Activated naive CD8-positive, alpha-beta T cell treated with anti-CD3 and anti-CD28 coated beads for 36 hours (primary cell): ENCODE results near the gene TBX18. TPM values are rescaled to one million over a fixed set of nuclear protein-coding genes. Genes with fewer than 3 reads are reported as not detected.

Experiments
- DNase-seq: peaks from one replicate; pipeline ENCODE4 v3.0.0; 2021
- H3K27ac Mint-ChIP-seq: one replicate; pipeline ENCODE4 v1.8.0; 2022; ENCODE audit warnings: mild to moderate bottlenecking, moderate library complexity, mixed read lengths
- H3K27me3 Mint-ChIP-seq: one replicate; pipeline ENCODE4 v1.8.0; 2022; ENCODE audit warnings: mild to moderate bottlenecking, mixed read lengths
- H3K36me3 Mint-ChIP-seq: one replicate; pipeline ENCODE4 v1.8.0; 2021; ENCODE audit warnings: mild to moderate bottlenecking, mixed read lengths
- H3K4me1 Mint-ChIP-seq: one replicate; pipeline ENCODE4 v1.8.0; 2021; ENCODE audit warnings: mixed read lengths
- H3K4me3 Mint-ChIP-seq: one replicate; pipeline ENCODE4 v1.8.0; 2022; ENCODE audit warnings: mild to moderate bottlenecking, moderate library complexity, mixed read lengths
- H3K9me3 Mint-ChIP-seq: one replicate; pipeline ENCODE4 v1.8.0; 2022; ENCODE audit warnings: mixed read lengths
- total RNA-seq, 2 experiments: library from RNA; stranded (reverse); gene quantifications; one replicate each; pipeline ENCODE4 v1.2.3, GENCODE V29; 2021

The TBX18 gene
- total RNA-seq, result not detected

- H3K4me3 Mint-ChIP-seq, result peak within 1 kb of the TSS; percentile 40
- H3K27me3 Mint-ChIP-seq, result peaks cover 89% of the 10 kb centered on the region
- H3K27ac Mint-ChIP-seq, result peak within 1 kb of the TSS; percentile 35
- peaks cover 12% of the 10 kb centered on the region for H3K9me3 Mint-ChIP-seq
- peaks cover 10% of the 10 kb centered on the region for H3K36me3 Mint-ChIP-seq
- no peak for DNase-seq
- H3K4me1 Mint-ChIP-seq, result peaks cover 11% of the 10 kb centered on the region
Measured at GRCh38 chr6:84764332-84765049, at the start of gene TBX18. TSS of gene TBX18 (minus strand) at chr6:84764598. CDS start at chr6:84764181, 417 bp downstream.

GRCh38 chr6:84811351-84811750 is 47.0 kb upstream of the TBX18 start:
- no peaks in the 10 kb centered on the region for H3K9me3 Mint-ChIP-seq
- DNase-seq, result no peak
- H3K4me3 Mint-ChIP-seq, result no peak overlapping the region
- no peak overlapping the region for H3K27ac Mint-ChIP-seq
- no peaks in the 10 kb centered on the region for H3K27me3 Mint-ChIP-seq
- H3K4me1 Mint-ChIP-seq, result no peaks in the 10 kb centered on the region
- no peaks in the 10 kb centered on the region for H3K36me3 Mint-ChIP-seq

DNA sequence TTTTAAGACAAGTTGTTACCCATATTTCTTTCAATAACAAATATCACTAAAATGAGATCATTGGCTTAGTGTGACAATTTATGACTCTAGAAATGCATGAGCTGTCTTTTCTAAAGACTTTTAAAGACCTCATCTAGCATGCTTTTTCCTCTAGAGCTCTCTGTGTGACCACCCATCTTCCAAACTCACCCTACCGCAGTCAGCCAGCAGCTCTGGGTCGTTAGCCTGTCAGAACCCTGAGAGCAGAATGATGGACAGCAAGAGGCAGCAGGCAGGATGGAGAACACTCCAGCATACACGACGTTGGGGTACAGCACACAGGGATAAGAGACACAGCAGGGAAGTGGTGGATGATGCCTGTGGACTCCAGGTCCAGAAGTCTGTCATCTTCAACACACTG is 45.1 kb upstream of the TBX18 start:
- H3K9me3 Mint-ChIP-seq, result no peaks in the 10 kb centered on the region
- H3K27ac Mint-ChIP-seq, result no peak overlapping the region
- H3K4me1 Mint-ChIP-seq, result no peaks in the 10 kb centered on the region
- H3K36me3 Mint-ChIP-seq, result no peaks in the 10 kb centered on the region
- H3K4me3 Mint-ChIP-seq, result no peak overlapping the region
- H3K27me3 Mint-ChIP-seq, result no peaks in the 10 kb centered on the region
- no peak for DNase-seq

DNA sequence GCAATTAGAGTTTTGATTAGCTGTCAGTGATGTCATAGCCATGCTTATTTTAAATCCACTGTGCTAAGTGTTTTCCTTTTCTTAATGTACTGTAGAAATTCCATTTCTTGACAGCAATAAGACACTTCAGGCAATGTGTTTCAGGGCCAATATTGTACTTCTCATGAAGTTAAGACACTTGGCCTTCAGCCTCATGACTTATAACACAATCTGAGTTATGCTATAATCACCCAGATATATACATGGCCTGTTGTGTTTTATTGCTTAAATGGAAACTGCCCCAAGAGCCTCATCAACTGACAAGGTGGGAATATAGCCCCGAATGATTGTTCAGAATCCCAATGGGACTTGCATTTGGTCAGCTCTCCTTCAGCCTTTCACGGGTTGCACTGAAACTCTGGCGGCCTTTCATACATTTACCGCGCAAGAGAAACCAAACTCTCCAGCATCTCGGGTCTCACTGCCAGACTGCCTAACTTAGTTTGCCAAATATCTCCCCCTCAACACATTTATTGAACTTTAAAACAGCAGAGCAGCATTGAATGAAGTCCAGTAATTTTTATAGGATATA is 44.2 kb upstream of the TBX18 start:
- Mint-ChIP-seq H3K4me1 (no peaks in the 10 kb centered on the region), H3K27me3 (no peaks in the 10 kb centered on the region), H3K4me3 (no peak overlapping the region), H3K9me3 (no peaks in the 10 kb centered on the region), H3K36me3 (no peaks in the 10 kb centered on the region), H3K27ac (no peak overlapping the region)
- no peak for DNase-seq

GRCh38 chr6:84805145-84805544 is 40.7 kb upstream of the TBX18 start:
- DNase-seq, result no peak
- H3K27ac Mint-ChIP-seq, result no peak overlapping the region
- no peaks in the 10 kb centered on the region for H3K36me3 Mint-ChIP-seq
- H3K9me3 Mint-ChIP-seq, result no peaks in the 10 kb centered on the region
- H3K4me3 Mint-ChIP-seq, result no peak overlapping the region
- H3K27me3 Mint-ChIP-seq, result no peaks in the 10 kb centered on the region
- no peaks in the 10 kb centered on the region for H3K4me1 Mint-ChIP-seq

GRCh38 chr6:84804720-84805119 is 40.3 kb upstream of the TBX18 start:
- Mint-ChIP-seq H3K27ac (no peak overlapping the region), H3K4me3 (no peak overlapping the region), H3K27me3 (no peaks in the 10 kb centered on the region), H3K36me3 (no peaks in the 10 kb centered on the region), H3K9me3 (no peaks in the 10 kb centered on the region), H3K4me1 (no peaks in the 10 kb centered on the region)
- no peak for DNase-seq

DNA sequence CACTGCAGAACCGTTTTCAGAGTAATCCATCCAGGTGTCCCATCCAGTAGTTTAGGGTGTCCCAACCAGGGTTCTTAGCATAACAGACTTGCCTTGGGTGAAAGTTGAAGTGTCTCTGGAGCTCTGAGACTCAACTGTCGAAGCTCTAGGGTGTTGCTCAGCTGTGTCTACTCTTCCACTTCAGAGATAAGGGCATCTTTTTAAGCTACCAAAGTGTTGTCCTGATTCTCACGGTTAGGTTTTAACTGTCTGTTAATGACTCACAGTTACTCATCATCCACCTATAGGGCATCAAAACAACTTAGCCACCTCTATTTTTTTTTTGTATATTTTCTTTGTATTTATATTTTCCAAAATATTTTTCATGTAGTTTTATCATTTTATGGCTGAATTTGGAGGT is 36.9 kb upstream of the TBX18 start:
- Mint-ChIP-seq H3K9me3 (no peaks in the 10 kb centered on the region), H3K4me3 (no peak overlapping the region), H3K27me3 (no peaks in the 10 kb centered on the region), H3K36me3 (no peaks in the 10 kb centered on the region), H3K27ac (no peak overlapping the region), H3K4me1 (no peaks in the 10 kb centered on the region)
- no peak for DNase-seq

DNA sequence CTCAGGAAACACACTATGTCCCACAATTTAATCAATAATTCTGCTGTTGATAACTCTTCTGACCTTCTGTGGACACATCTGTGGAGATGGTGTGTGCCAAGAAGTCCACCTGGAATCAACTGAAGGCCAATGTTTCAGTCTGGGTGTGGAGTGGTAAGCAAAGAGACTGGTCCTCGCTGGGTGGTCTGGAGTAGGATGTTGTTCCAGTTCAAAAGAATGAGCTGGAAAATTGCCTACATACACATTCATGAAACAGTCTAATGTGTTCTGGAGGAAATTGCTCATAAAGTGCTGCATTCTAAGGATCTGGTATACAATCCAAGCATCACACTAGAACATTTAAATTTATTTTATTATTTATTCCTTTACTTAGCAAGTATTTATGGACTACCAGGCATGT is 33.9 kb upstream of the TBX18 start:
- H3K27me3 Mint-ChIP-seq, result no peaks in the 10 kb centered on the region
- H3K4me1 Mint-ChIP-seq, result no peaks in the 10 kb centered on the region
- H3K4me3 Mint-ChIP-seq, result no peak overlapping the region
- H3K27ac Mint-ChIP-seq, result no peak overlapping the region
- no peak for DNase-seq
- no peaks in the 10 kb centered on the region for H3K9me3 Mint-ChIP-seq
- H3K36me3 Mint-ChIP-seq, result no peaks in the 10 kb centered on the region

- Mint-ChIP-seq H3K27ac (no peak overlapping the region), H3K36me3 (no peaks in the 10 kb centered on the region), H3K9me3 (no peaks in the 10 kb centered on the region), H3K4me1 (no peaks in the 10 kb centered on the region), H3K27me3 (no peaks in the 10 kb centered on the region), H3K4me3 (no peak overlapping the region)
- no peak for DNase-seq
Measured at GRCh38 chr6:84796343-84796742, 31.9 kb upstream of the TBX18 start.

GRCh38 chr6:84791927-84792326 is 27.5 kb upstream of the TBX18 start:
- H3K36me3 Mint-ChIP-seq, result no peaks in the 10 kb centered on the region

DNA sequence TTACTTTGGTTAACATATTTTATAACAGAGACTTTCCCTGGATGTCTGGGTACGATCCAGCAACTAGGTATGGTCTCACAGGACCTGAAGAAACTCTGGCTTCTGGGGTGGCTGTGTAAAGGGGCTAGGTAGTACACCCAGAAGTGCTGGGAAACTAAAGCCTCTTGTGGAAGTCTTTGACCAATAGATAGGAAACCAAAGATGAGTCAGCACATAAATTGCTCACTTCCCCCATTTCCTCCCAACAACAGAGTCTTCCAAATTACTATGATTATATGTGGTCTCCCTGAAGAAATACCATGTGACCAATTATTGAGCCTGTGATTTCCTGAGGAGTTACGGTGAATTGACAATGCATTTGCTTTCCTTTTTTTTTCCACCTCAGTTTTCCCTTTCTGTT is 26.8 kb upstream of the TBX18 start:
- Mint-ChIP-seq H3K9me3 (no peaks in the 10 kb centered on the region), H3K4me3 (no peak overlapping the region), H3K27ac (no peak overlapping the region), H3K4me1 (no peaks in the 10 kb centered on the region), H3K27me3 (no peaks in the 10 kb centered on the region), H3K36me3 (no peaks in the 10 kb centered on the region)
- no peak for DNase-seq

More at GRCh38 chr6:84791927-84792326, 27.5 kb upstream of the TBX18 start:
- no peaks in the 10 kb centered on the region for H3K9me3 Mint-ChIP-seq
- DNase-seq, result no peak
- H3K4me1 Mint-ChIP-seq, result no peaks in the 10 kb centered on the region
- H3K4me3 Mint-ChIP-seq, result no peak overlapping the region
- no peaks in the 10 kb centered on the region for H3K27me3 Mint-ChIP-seq
- H3K27ac Mint-ChIP-seq, result no peak overlapping the region

DNA sequence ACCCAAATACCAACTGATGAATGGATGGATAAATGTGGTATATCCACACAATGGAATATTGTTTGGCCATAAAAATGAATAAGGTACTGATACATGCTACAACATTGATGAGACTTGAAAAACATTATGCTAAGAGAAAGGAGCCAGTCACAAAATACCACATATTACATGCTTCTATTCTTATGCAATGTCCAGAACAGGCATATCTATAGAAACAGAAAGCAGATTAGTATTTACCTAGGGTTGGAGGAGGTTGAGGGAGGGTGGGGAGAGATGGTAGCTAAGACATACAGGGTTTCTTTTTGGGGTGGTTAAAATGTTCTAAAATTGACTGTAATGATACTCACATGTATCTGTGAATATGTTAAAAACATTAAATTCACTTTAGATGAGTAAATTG is 24.8 kb upstream of the TBX18 start:
- no peak overlapping the region for H3K27ac Mint-ChIP-seq
- H3K27me3 Mint-ChIP-seq, result no peaks in the 10 kb centered on the region
- no peaks in the 10 kb centered on the region for H3K4me1 Mint-ChIP-seq
- no peaks in the 10 kb centered on the region for H3K9me3 Mint-ChIP-seq
- no peak overlapping the region for H3K4me3 Mint-ChIP-seq
- no peaks in the 10 kb centered on the region for H3K36me3 Mint-ChIP-seq
- no peak for DNase-seq

- Mint-ChIP-seq H3K4me3 (no peak overlapping the region), H3K27ac (no peak overlapping the region), H3K36me3 (no peaks in the 10 kb centered on the region), H3K4me1 (no peaks in the 10 kb centered on the region), H3K27me3 (no peaks in the 10 kb centered on the region), H3K9me3 (no peaks in the 10 kb centered on the region)
- DNase-seq, result no peak
Measured at GRCh38 chr6:84788689-84789088, 24.3 kb upstream of the TBX18 start.

DNA sequence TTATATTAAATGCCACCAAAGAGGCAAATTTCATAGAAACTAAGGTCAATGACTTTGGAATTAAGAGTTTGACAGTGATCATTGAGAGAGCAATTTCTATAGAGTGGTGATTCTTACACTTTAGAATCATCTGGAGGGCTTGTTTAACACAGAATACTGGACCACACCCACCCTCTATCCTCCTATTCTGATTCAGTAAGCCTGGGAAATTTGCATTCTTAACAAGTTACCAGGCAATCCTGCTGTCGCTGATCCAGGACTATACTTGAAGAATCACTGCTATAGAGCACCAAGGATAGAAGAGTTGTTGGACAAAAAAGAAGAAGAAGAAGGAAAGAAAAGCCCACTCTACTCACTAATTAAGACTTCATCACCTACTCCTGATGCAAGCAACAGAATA is 21.3 kb upstream of the TBX18 start:
- H3K27ac Mint-ChIP-seq, result no peak overlapping the region
- H3K27me3 Mint-ChIP-seq, result peaks cover 5% of the 10 kb centered on the region
- H3K9me3 Mint-ChIP-seq, result no peaks in the 10 kb centered on the region
- H3K36me3 Mint-ChIP-seq, result no peaks in the 10 kb centered on the region
- H3K4me3 Mint-ChIP-seq, result no peak overlapping the region
- no peak for DNase-seq
- no peaks in the 10 kb centered on the region for H3K4me1 Mint-ChIP-seq

DNA sequence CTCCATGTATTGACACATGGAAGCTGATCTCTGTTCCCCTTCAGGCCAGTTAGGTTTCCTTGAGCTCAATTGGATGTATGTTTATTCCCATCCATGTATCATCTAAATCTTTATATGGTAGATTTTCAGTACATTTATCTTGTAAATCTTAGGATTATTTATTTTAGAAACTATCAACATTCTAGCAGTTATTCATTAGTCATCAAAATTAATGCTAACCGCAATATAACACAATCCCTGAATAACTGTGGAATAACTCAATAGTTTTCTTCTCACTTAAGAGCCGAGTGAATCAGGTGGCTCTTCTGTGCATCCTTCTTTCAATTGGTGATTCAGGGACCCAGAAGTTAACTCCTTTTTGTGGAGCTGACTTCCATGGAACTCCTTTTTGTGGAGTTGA is 15.5 kb upstream of the TBX18 start:
- no peak overlapping the region for H3K27ac Mint-ChIP-seq
- peaks cover 38% of the 10 kb centered on the region for H3K27me3 Mint-ChIP-seq
- H3K4me1 Mint-ChIP-seq, result no peaks in the 10 kb centered on the region
- H3K36me3 Mint-ChIP-seq, result no peaks in the 10 kb centered on the region
- no peak for DNase-seq
- H3K9me3 Mint-ChIP-seq, result no peaks in the 10 kb centered on the region
- H3K4me3 Mint-ChIP-seq, result no peak overlapping the region

DNA sequence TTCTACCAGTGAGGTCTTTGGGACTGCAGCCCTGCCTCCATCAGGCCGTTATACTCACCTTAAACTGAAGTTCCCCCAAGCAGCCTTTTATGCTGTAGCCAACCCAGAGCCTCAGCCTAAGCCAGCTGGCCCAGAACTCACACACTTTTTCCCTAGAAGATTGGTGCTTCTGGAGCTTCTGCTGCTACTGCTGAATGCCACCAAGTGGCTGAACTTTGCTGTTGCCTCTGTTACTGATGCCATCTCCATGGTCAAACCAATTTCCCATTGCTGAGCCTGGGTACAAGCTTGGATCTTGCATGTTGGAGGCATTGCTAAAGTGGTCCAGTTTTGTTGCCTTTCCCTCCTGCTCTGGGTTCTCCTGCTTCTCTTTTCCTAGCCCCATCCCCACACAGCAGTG is 15.0 kb upstream of the TBX18 start:
- Mint-ChIP-seq H3K36me3 (no peaks in the 10 kb centered on the region), H3K4me1 (no peaks in the 10 kb centered on the region), H3K4me3 (no peak overlapping the region)

More for the DNA sequence above, 15.0 kb upstream of the TBX18 start:
- H3K9me3 Mint-ChIP-seq, result no peaks in the 10 kb centered on the region
- H3K27ac Mint-ChIP-seq, result no peak overlapping the region
- DNase-seq, result no peak
- H3K27me3 Mint-ChIP-seq, result peaks cover 42% of the 10 kb centered on the region
